ENCODE measurements around the gene SLC25A1. TPM values are rescaled to one million over a fixed set of nuclear protein-coding genes. Genes with fewer than 3 reads are reported as not detected.
A peak's percentile ranks its signal among the peaks of the same experiment; 100 is the strongest.

SLC25A1 gene
- total and polyA plus RNA-seq, 2 of the 8 experiments (the other 6 are each of a cell fraction or from before 2014, with no cell fraction given) = 110 to 148 TPM

DNA sequence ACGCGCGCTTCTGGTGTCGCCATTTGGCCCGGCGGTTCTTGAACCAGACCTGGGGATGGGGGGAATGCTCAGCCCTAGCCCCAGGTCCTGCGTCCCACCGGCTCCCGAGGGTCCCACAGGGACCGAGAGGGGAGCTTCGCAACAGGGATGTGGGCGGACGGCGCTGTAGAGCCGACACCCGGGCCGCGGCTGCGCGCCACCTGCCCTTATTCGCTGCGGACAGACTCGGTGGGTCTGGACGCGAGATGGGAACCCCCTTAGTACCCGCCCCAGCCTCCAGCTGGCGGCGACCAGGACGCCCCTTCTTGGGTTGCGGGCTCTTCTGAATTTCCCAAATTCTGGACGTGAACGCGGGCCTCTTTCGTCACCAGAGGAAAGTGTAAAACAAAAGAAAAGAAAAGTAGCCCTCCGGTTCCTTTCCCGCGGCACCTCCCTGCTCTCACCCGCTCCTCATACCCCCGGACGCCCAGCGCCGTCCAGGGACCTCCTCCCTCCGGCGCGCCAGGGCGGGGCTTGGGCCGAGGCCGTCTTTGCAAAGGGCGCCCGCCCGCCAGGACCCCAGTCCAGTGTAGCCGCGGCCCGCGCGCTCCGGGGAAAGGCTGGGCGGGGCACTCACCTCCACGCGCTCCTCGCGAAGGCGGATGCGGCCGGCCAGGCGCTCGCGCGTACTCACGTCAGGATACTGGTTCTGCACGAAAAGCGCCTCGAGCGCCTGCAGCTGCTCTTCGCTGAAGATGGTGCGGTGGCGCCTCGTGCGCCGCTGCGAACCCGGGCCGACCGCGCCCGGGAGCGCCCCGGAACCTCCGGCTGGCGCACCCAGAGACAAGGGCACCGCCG lies 29.3 kb downstream of the SLC25A1 start (continued):
- TF ChIP-seq, protein P1, sequence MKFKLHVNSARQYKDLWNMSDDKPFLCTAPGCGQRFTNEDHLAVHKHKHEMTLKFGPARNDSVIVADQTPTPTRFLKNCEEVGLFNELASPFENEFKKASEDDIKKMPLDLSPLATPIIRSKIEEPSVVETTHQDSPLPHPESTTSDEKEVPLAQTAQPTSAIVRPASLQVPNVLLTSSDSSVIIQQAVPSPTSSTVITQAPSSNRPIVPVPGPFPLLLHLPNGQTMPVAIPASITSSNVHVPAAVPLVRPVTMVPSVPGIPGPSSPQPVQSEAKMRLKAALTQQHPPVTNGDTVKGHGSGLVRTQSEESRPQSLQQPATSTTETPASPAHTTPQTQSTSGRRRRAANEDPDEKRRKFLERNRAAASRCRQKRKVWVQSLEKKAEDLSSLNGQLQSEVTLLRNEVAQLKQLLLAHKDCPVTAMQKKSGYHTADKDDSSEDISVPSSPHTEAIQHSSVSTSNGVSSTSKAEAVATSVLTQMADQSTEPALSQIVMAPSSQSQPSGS (IDR thresholded peaks at IDR 0.05; ENCODE audit: low read length) = no peak
- TF ChIP-seq CEBPB (IDR thresholded peaks at IDR 0.05; ENCODE audit: low read depth, low read length) (no peak), PHF8 (conservative IDR thresholded peaks at IDR 0.05; ENCODE audit: low read depth, low read length) (no peak), CHD2 (IDR thresholded peaks at IDR 0.05; ENCODE audit: low read length) (no peak), GABPA (IDR thresholded peaks at IDR 0.05; ENCODE audit: borderline replicate concordance, insufficient read depth, low read length) (no peak; the same call in 1 of the 2 replicates), CHD1 (IDR thresholded peaks at IDR 0.05; ENCODE audit: low read depth, low read length) (no peak), CREB1 (IDR thresholded peaks at IDR 0.05) (no peak), JUN (IDR thresholded peaks at IDR 0.05; ENCODE audit: low read depth, low read length) (no peak), RBBP5 (IDR thresholded peaks at IDR 0.05; ENCODE audit: borderline replicate concordance, low read depth, low read length) (no peak), CBX8 (IDR thresholded peaks at IDR 0.05; ENCODE audit: borderline replicate concordance, low read depth, low read length) (no peak), TEAD4 (IDR thresholded peaks at IDR 0.05; ENCODE audit: low read depth, low read length) (no peak)
- TF ChIP-seq, protein P2, sequence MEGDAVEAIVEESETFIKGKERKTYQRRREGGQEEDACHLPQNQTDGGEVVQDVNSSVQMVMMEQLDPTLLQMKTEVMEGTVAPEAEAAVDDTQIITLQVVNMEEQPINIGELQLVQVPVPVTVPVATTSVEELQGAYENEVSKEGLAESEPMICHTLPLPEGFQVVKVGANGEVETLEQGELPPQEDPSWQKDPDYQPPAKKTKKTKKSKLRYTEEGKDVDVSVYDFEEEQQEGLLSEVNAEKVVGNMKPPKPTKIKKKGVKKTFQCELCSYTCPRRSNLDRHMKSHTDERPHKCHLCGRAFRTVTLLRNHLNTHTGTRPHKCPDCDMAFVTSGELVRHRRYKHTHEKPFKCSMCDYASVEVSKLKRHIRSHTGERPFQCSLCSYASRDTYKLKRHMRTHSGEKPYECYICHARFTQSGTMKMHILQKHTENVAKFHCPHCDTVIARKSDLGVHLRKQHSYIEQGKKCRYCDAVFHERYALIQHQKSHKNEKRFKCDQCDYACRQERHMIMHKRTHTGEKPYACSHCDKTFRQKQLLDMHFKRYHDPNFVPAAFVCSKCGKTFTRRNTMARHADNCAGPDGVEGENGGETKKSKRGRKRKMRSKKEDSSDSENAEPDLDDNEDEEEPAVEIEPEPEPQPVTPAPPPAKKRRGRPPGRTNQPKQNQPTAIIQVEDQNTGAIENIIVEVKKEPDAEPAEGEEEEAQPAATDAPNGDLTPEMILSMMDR (IDR thresholded peaks at IDR 0.05; ENCODE audit: control extremely low read depth in 1 of 3, insufficient read depth in 1 of 3, low read depth in 1 of 3, low read length in 3 of 3) = no peak
- TF ChIP-seq, protein P3, sequence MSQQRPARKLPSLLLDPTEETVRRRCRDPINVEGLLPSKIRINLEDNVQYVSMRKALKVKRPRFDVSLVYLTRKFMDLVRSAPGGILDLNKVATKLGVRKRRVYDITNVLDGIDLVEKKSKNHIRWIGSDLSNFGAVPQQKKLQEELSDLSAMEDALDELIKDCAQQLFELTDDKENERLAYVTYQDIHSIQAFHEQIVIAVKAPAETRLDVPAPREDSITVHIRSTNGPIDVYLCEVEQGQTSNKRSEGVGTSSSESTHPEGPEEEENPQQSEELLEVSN (IDR thresholded peaks at IDR 0.05) = peak; percentile 82

All from H1 (cell line).